Esophagus squamous epithelium (tissue), 5 donors: ENCODE results near the gene APLF. TPM values are rescaled to one million over a fixed set of nuclear protein-coding genes. Genes with fewer than 3 reads are reported as not detected.
"Not testable (repeated sequence)": the region's sequence is repeated elsewhere in the genome, so short reads cannot be mapped to it uniquely, and the experiment has no call there.

Source experiments
- DNase-seq: peaks from one replicate; lab custom pipeline; 2025; lab: John Stamatoyannopoulos, UW
- H3K27ac ChIP-seq, 4 donors: fragments of 200-600 bp; sonication (generic); one replicate each; pipeline ENCODE4 v1.5.1; 2016 to 2019; ENCODE audit warnings: mild to moderate bottlenecking in 1 of 4
- H3K27me3 ChIP-seq, 4 donors: fragments of 200-600 bp; sonication (generic); 1 replicate in 3 of 4; 2 replicates in 1 of 4; pipeline versions ENCODE4 v1.5.1 to v1.6.0; 2017 to 2021; ENCODE audit warnings: antibody characterized with exemption in 1 of 4
- H3K36me3 ChIP-seq, 3 donors: fragments of 200-600 bp; sonication (generic); one replicate each; pipeline ENCODE4 v1.5.1; 2016 to 2019
- H3K4me1 ChIP-seq, 3 donors: fragments of 200-600 bp; sonication (generic); one replicate each; pipeline ENCODE4 v1.5.1; 2017 to 2019
- H3K4me3 ChIP-seq, 4 donors: fragments of 200-600 bp; sonication (generic); 1 replicate in 3 of 4; 2 replicates in 1 of 4; pipeline ENCODE4 v1.5.1; 2016 to 2019; ENCODE audit warnings: mild to moderate bottlenecking in 2 of 4, moderate library complexity in 1 of 4
- H3K9me3 ChIP-seq, 3 donors: fragments of 200-600 bp; sonication (generic); one replicate each; pipeline ENCODE4 v1.5.1; 2016 to 2019
- CTCF ChIP-seq, 6 experiments: fragments of 450-650 bp in 4 of 6; fragments of 200-600 bp in 2 of 6; sonication (generic) in 2 of 6; IDR thresholded peaks; one replicate each; pipeline ENCODE4 v1.5.1; 2016 to 2019; ENCODE audit warnings: antibody characterized with exemption in 6 of 6, mild to moderate bottlenecking in 4 of 6, moderate library complexity in 4 of 6
- POLR2A ChIP-seq, 4 donors: fragments of 450-650 bp; IDR thresholded peaks; one replicate each; pipeline ENCODE4 v1.6.1; 2017; ENCODE audit warnings: antibody characterized with exemption in 4 of 4, mild to moderate bottlenecking in 4 of 4, moderate library complexity in 3 of 4
- WGBS, 2 donors: methylation state at CpG; one replicate each; pipeline ENCODE4 v1.1.5; 2018; 5-methylcytosine and 5-hydroxymethylcytosine counted together
- intact Hi-C: fragments of 100-400 bp; cut with DNase I; formaldehyde crosslinking; loops from one replicate; pipeline ENCODE4 v1.15.0; 2022
- total RNA-seq, 4 donors: library from RNA; depleted of rRNA; stranded (reverse); fragments of >200 nt; gene quantifications; one replicate each; pipeline ENCODE4 v1.1.0, GENCODE V29; 2016
- donor health status: DM: yes; HTN: yes; CAD: no.

Gene APLF
- total RNA-seq, 4 donors from 2014 or later, result 3.2 to 9.5 (median 4.7) TPM

GRCh38 chr2:68438455-68439303, 28.7 kb upstream of the APLF start:
- 61 to 69% methylated on average over 7 of the region's 7 CpGs for WGBS, 2 donors
- peak overlapping the region in 1 of 4 donors; percentile 27 for H3K27ac ChIP-seq
- no peak for DNase-seq
- no peaks in the 10 kb centered on the region for H3K36me3 ChIP-seq
- no peaks in the 10 kb centered on the region for H3K27me3 ChIP-seq
- intact Hi-C loops, result no loop called here
- no peaks in the 10 kb centered on the region for H3K9me3 ChIP-seq
- peaks cover 6 to 53% (median 16%) of the 10 kb centered on the region in 3 donors for H3K4me1 ChIP-seq
- no peak overlapping the region for H3K4me3 ChIP-seq
- TF ChIP-seq POLR2A (IDR thresholded peaks at IDR 0.05), result no peak
- no peak for TF ChIP-seq CTCF (IDR thresholded peaks at IDR 0.05)

GRCh38 chr2:68441179-68441993, 26.0 kb upstream of the APLF start:
- DNase-seq, result peak; percentile 46
- Histone ChIP-seq H3K27me3 (no peaks in the 10 kb centered on the region), H3K4me1 (peaks cover 6 to 35% (median 11%) of the 10 kb centered on the region in 3 donors), H3K4me3 (no peak overlapping the region), H3K27ac (peak overlapping the region in 3 of 4 donors; percentile 40 to 65 (median 46)), H3K9me3 (no peaks in the 10 kb centered on the region), H3K36me3 (no peaks in the 10 kb centered on the region)
- intact Hi-C loops, result loop anchor here (5.0 to 10.0 kb wide), 2 partner anchors 79 to 317 kb away; no protein-coding TSS in a partner anchor
- TF ChIP-seq POLR2A (IDR thresholded peaks at IDR 0.05) (no peak), CTCF (IDR thresholded peaks at IDR 0.05) (peak; percentile 89 to 95 (median 92))
- WGBS, 2 donors, result 27 to 32% methylated on average over 6 of the region's 6 CpGs

- peaks cover 6 to 29% (median 6%) of the 10 kb centered on the region in 3 donors for H3K4me1 ChIP-seq
- peak overlapping the region in 1 of 4 donors; percentile 65 for H3K27ac ChIP-seq
- intact Hi-C loops, result loop anchor here (5.0 to 10.0 kb wide), 2 partner anchors 80 to 317 kb away; no protein-coding TSS in a partner anchor
- no peak overlapping the region for H3K4me3 ChIP-seq
- H3K36me3 ChIP-seq, result no peaks in the 10 kb centered on the region
- TF ChIP-seq POLR2A (IDR thresholded peaks at IDR 0.05) (no peak), CTCF (IDR thresholded peaks at IDR 0.05) (no peak)
- no peaks in the 10 kb centered on the region for H3K9me3 ChIP-seq
- no peak for DNase-seq
- WGBS, 2 donors, result 82 to 84% methylated on average over 2 of the region's 2 CpGs
- no peaks in the 10 kb centered on the region for H3K27me3 ChIP-seq
Observed at GRCh38 chr2:68441994-68442322, 25.4 kb upstream of the APLF start.

- 80% methylated on average over 3 of the region's 3 CpGs for WGBS, 2 donors
- intact Hi-C loops, result loop anchor here (10.0 kb wide), 1 partner anchor 322 kb away; no protein-coding TSS in a partner anchor
- H3K9me3 ChIP-seq, H3K36me3 ChIP-seq, DNase-seq, H3K27ac ChIP-seq, H3K27me3 ChIP-seq, H3K4me1 ChIP-seq, H3K4me3 ChIP-seq: not testable (repeated sequence)
Observed at GRCh38 chr2:68446425-68446824, 21.0 kb upstream of the APLF start.

GRCh38 chr2:68447118-68447517, 20.3 kb upstream of the APLF start:
- WGBS, 2 donors, result 95 to 99% methylated on average over 6 to 15 of the region's 16 CpGs
- H3K4me3 ChIP-seq, result no peak overlapping the region
- no peak for DNase-seq

More at GRCh38 chr2:68447118-68447517, 20.3 kb upstream of the APLF start:
- Histone ChIP-seq H3K27me3 (no peaks in the 10 kb centered on the region), H3K36me3 (no peaks in the 10 kb centered on the region), H3K27ac (no peak overlapping the region), H3K4me1 (no peaks in the 10 kb centered on the region), H3K9me3 (no peaks in the 10 kb centered on the region)
- TF ChIP-seq CTCF (IDR thresholded peaks at IDR 0.05) (no peak), POLR2A (IDR thresholded peaks at IDR 0.05) (no peak)
- intact Hi-C loops, result loop anchor here (10.0 kb wide), 1 partner anchor 322 kb away; no protein-coding TSS in a partner anchor
